Measurements from ENCODE around the gene SLC27A5.

SLC27A5 gene

GRCh38 chr19:58550362-58551122, 38.8 kb upstream of the SLC27A5 start:
- no peak for DNase-seq

GRCh38 chr19:58549664-58550361, 38.0 kb upstream of the SLC27A5 start:
- no peak for DNase-seq

DNA sequence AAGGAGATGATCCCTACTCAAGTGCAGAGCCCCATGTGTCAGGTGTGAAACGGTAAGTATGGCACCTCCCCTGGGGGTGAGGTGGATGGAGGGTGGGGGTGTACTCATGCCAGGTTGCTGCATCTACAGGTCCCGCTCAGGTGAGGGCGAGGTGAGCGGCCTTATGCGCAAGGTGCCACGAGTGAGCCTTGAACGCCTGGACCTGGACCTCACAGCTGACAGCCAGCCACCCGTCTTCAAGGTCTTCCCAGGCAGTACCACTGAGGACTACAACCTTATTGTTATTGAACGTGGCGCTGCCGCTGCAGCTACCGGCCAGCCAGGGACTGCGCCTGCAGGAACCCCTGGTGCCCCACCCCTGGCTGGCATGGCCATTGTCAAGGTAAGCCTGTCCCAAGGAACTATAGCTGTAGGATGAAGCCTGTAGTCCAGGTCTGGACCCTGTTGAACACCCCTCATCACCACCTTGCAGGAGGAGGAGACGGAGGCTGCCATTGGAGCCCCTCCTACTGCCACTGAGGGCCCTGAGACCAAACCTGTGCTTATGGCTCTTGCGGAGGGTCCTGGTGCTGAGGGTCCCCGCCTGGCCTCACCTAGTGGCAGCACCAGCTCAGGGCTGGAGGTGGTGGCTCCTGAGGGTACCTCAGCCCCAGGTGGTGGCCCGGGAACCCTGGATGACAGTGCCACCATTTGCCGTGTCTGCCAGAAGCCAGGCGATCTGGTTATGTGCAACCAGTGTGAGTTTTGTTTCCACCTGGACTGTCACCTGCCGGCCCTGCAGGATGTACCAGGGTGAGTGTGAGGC, 37.3 kb upstream of the SLC27A5 start:
- DNase-seq = no peak

GRCh38 chr19:58547323-58548312, 35.8 kb upstream of the SLC27A5 start:
- DNase-seq = peak; percentile 0

- peak; percentile 69 for DNase-seq
These were observed 34.3 kb upstream of the SLC27A5 start for GRCh38 chr19:58546019-58546530.

DNA sequence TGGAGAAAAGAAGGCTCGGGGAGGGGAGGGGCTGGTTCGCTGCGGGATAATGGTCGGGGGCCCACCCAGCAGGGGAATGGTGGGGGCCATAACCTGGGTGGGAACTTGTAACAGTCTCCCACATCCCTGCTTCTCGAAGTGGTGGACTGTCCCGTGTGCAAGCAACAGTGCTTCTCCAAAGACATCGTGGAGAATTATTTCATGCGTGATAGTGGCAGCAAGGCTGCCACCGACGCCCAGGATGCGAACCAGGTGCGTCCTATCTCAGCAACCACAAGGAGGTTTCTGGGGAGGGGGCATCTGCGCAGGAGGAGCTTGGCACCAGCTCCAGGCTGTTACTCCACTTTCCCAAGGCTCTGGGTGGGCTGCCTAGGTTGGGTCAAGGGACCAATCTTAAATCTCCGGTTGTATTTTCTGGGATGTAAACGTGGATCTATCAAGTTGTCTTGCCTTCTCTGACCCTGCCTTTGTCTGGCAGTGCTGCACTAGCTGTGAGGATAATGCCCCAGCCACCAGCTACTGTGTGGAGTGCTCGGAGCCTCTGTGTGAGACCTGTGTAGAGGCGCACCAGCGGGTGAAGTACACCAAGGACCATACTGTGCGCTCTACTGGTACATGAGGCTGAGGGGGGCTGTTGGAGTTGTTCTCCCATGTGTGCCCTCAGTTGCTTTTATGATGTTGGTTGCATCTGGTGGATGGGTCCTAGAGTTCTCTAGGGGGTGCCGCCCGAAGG, 33.7 kb upstream of the SLC27A5 start:
- peak; percentile 39 for DNase-seq

DNA sequence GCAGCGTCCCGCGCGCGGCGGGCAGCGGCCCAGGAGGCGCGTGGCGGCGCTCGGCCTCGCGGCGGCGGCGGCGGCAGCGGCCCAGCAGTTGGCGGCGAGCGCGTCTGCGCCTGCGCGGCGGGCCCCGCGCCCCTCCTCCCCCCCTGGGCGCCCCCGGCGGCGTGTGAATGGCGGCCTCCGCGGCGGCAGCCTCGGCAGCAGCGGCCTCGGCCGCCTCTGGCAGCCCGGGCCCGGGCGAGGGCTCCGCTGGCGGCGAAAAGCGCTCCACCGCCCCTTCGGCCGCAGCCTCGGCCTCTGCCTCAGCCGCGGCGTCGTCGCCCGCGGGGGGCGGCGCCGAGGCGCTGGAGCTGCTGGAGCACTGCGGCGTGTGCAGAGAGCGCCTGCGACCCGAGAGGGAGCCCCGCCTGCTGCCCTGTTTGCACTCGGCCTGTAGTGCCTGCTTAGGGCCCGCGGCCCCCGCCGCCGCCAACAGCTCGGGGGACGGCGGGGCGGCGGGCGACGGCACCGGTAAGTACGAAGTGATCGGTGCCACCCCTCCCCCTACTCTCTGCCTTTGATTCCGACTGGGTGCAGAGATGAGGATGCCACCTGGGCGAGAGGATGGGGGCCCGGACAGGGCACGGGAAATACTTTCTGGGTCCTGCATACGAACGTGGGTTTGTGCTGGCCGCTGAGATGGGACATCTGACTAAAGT, 32.9 kb upstream of the SLC27A5 start:
- DNase-seq = peak; percentile 61

DNA sequence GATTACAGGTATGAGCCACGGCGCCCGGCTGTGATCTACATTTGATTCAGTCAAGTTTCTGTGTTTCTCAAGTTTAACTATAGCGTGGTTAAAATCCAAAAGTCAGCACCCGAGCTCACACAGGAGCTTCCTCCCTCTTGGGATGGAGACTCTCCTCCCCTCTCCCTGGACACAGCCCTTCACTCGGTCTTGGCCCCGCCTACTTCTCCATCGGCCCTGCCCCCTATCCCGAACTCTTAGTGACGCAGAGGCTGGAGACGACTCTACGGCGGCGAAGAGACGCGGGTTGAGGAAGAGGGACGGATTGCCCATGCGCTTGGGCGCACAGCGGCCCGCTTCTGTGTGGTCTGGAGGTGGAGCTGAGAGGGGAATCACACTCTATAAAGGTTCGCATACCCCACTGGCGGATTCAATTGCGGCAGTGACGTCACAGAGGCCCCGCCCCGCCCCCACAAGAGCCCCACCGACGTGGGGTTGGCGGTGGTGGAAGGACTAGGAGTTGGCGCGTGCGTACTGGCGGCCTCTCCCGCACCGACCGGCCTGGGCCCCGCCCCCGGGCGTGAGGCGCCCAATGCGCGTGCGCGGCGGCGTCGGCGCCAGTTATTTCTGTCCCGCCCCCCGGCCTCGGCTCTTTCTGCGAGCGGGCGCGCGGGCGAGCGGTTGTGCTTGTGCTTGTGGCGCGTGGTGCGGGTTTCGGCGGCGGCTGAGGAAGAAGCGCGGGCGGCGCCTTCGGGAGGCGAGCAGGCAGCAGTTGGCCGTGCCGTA, 32.2 kb upstream of the SLC27A5 start, which contains the start of gene TRIM28:
TSS of gene TRIM28 (plus strand) at position 239 of the 765 bp plus-strand sequence. CDS start 694 bp downstream, outside the sequence.
- DNase-seq = peak; percentile 99

GRCh38 chr19:58542641-58543372, 31.0 kb upstream of the SLC27A5 start:
- DNase-seq = peak; percentile 1

DNA sequence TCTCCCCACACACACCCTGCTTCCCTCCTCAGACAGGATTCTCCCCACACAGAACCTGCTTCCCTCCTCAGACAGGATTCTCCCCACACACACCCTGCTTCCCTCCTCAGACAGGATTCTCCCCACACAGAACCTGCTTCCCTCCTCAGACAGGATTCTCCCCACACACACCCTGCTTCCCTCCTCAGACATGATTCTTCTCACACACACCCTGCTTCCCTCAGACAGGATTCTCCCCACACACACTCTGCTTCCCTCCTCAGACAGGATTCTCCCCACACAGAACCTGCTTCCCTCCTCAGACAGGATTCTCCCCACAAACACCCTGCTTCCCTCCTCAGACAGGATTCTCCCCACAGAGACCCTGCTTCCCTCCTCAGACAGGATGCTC, 27.4 kb upstream of the SLC27A5 start:
- DNase-seq = peak; percentile 0

DNA sequence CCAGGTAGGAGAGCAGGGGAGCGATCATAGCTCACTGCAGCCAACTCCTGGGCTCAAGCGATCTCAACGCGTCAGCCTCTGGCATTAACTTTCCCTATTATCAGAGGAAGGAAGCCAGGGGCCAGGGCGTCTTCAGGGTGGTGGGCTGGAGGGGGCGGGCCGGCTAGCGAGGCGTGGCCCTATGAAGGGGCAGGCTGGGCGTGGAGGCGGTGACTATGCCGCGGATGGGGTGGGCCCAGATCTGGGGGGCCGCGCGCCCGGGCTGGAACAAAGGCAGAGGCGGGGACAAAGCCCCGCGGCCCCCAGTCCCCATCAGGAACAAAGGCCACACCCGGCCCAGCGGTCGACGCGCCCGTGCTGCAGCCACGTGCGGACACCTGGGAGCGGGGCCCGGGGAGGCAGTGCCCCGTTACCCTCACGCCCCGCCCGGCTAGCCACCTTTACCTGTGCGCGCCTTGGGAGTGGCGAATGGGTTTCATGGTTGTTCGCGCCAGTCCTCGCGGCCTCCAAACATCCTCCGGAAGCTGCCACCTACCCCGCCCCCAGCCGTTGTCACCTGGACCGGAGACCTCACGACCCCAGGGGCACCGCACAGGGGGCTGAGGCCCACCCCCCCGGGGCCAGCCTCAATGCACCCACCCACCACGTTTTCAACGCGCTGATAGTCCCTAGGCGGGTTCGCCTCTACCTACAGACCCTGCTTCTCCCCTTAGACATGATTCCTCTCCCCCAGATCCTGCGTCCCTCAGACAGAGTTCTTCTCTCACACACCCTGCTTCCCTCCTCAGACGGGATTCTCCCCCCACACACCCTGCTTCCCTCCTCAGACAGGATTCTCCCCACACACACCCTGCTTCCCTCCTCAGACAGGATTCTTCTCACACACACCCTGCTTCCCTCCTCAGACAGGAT, 26.7 kb upstream of the SLC27A5 start:
- DNase-seq = peak; percentile 81

DNA sequence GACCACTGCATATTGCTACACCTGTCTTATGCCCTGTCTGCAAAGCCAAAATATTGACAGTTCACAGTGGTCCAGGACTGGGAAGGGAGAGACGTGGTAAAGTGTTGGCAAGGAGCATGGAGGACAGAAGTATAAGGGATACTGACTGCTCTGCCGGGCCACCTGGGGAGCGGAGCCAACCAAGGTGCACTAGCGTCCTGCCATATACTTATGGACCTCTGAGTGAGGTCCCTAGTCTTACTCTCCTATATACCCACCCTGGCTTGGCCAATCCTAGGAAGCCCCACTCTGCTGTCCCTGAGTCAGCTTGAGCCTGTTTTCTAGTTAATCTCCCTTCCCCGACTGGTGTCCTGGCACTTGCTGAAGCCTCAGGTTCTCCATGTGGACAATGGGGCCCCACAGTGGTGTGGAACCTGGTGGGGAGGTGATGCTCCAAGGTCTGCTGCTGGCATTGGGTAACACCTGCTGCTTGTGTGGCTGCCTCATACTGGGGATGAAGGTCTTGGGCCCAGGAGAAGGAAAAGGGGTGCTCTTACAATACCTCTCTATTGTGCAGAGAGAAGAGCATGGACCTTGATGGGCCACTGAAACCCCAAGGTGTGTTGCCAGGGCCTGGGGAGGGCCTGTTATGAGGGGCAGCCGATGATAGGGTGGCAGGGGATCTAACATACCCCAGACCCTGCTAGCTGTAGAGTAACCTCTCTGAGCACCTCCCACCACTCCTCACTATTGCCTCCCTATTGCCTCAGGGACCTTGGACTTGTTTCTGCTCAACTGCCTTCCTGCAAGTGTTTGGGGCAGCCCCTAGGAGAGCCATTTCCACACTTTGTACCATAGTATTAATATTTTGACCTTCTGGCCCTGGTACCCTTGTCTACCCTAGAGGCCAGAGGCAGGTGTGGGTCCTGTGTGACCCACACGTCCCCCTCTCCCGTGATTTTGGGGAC, 25.3 kb upstream of the SLC27A5 start:
- peak; percentile 3 for DNase-seq

- DNase-seq = peak; percentile 0
These were observed 24.1 kb upstream of the SLC27A5 start for GRCh38 chr19:58535857-58536256.

DNA sequence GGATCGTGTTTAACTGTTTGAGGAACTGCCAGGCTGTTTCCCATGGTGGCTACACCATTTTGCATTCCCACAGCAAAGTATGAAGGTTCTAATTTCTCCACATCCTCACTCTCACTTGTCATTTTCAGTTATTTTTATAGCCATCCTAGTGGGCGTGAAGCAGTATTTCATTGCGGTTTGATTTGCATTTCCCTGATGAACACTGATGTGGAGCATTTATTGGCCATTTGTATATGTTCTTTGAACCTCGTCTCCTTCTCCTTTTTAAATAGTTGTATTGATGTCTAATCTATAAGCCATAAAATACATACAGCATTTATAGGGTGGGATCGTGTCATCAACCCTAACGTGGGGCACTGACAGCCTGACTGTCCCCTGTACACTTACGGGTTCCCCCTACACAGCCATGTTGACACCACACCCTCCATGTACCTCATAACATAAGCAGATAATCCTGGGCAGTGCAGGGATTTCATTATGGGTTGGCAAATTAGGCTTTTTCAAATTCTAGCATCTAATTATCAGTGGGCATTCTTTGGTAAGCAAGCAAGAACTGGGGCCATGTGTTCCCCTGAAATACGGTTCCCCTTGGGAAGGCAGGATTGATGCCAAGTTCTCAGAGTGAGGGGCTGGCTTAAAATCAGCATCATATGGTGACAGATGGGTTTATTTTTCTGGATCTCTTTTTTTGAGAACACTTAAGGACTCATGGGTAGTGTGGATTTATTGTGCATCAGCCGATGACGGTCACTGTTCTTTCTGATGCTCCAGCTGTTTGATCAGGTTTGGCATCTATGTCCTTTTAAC, 19.4 kb upstream of the SLC27A5 start:
- peak; percentile 0 for DNase-seq

DNA sequence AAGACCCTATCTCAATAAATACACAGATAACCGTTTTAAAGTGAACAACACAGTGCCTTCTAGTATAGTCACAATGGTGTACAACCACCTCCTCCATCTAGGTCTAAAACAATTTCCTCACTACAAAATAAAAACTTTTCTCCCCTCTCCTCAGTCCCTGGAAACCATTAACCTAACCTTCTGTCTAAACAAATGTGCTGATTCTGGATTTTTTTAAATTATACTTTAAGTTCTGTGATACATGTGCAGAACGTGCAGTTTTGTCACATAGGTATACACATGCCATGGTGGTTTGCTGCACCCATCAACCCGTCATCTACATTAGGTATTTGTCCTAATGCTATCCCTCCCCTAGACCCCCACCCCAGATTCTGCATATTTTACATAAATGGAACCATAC, 17.6 kb upstream of the SLC27A5 start:
- DNase-seq = peak; percentile 0

GRCh38 chr19:58522709-58523108, 10.9 kb upstream of the SLC27A5 start:
- DNase-seq = no peak
